SH-SY5Y (cell line): Measurements from ENCODE around the gene DOCK4.

Experiments used
- GATA2 ChIP-seq: IDR thresholded peaks from 2 replicates; pipeline ENCODE4 v1.6.1; 2011; ENCODE audit warnings: mild to moderate bottlenecking, low read depth, low read length
- GATA3 ChIP-seq: IDR thresholded peaks from 2 replicates; pipeline ENCODE4 v1.6.1; 2011; ENCODE audit warnings: low read depth, mild to moderate bottlenecking, low read length, moderate library complexity

DNA sequence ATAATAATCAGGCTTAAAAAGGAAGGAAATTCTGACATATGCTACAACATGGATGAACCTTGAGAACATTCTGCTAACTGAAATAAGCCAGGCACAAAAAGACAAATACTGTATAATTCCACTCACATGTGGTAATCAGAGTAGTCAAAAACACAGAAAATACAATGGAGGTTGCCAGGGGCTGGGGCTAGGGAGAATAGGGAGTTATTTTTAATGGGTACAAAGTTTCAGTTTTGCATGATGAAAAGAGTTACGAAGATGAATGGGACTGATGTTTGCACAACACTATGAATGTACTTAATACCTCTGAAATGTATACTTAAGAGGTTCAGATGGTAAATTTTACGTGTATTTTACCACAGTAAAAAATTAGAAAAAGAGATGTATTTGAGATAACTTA, 145.6 kb downstream of the DOCK4 start:
- no peak for TF ChIP-seq GATA3
- TF ChIP-seq GATA2, result no peak
